HepG2 (cell line): Measurements from ENCODE around the gene PEPD.

Experiments used
- CCDC6 ChIP-seq: sonication (generic); formaldehyde crosslinking; IDR thresholded peaks from 2 replicates; pipeline ENCODE4 v1.8.1; 2022; ENCODE audit warnings: mild to moderate bottlenecking, missing genetic modification reagents, moderate library complexity
- CTCF ChIP-seq: sonication (generic); formaldehyde crosslinking; IDR thresholded peaks from 2 replicates; pipeline ENCODE4 v1.5.0; 2020; ENCODE audit warnings: mild to moderate bottlenecking, missing genetic modification reagents, moderate library complexity
- DZIP1 ChIP-seq: sonication (generic); formaldehyde crosslinking; IDR thresholded peaks from 2 replicates; pipeline ENCODE4 v1.5.0; 2020; ENCODE audit warnings: mild to moderate bottlenecking, missing genetic modification reagents
- FIP1L1 ChIP-seq: fragments of 200-400 bp; formaldehyde crosslinking; IDR thresholded peaks from 2 replicates; pipeline ENCODE4 v1.6.1; 2018; ENCODE audit warnings: low read depth, mild to moderate bottlenecking, low read length, moderate library complexity, borderline replicate concordance; ENCODE audit not compliant: insufficient read depth
- POLR2A ChIP-seq, 2 experiments: IDR thresholded peaks; 2 replicates each; pipeline ENCODE4 v1.6.1; 2011; ENCODE audit warnings: low read depth in 2 of 2, low read length in 2 of 2, mild to moderate bottlenecking in 1 of 2, moderate library complexity in 1 of 2; ENCODE audit not compliant: insufficient read depth in 1 of 2
- POLR2AphosphoS2 ChIP-seq: IDR thresholded peaks from 2 replicates; pipeline ENCODE4 v1.6.1; 2011; ENCODE audit warnings: low read depth, low read length, improper control_type of control experiment
- PPARG ChIP-seq: conservative IDR thresholded peaks from 2 replicates; pipeline ENCODE4 v1.6.1; 2016; ENCODE audit warnings: missing biosample characterization, missing genetic modification reagents
- STAT5B ChIP-seq: sonication (generic); formaldehyde crosslinking; IDR thresholded peaks from 2 replicates; pipeline ENCODE4 v1.4.0; 2020; ENCODE audit warnings: missing genetic modification reagents
- TAF1 ChIP-seq: sonication (generic); formaldehyde crosslinking; IDR thresholded peaks from 2 replicates; pipeline ENCODE4 v1.4.0; 2020; ENCODE audit warnings: missing genetic modification reagents
- ZBTB33 ChIP-seq: sonication (generic); formaldehyde crosslinking; IDR thresholded peaks from 2 replicates; pipeline ENCODE4 v1.4.0; 2020; ENCODE audit warnings: missing genetic modification reagents
- ZBTB44 ChIP-seq: sonication (generic); formaldehyde crosslinking; IDR thresholded peaks from 2 replicates; pipeline ENCODE4 v1.4.0; 2020; ENCODE audit warnings: missing genetic modification reagents
- ZNF205 ChIP-seq: IDR thresholded peaks from 2 replicates; pipeline ENCODE4 v1.6.1; 2018; ENCODE audit warnings: missing biosample characterization, missing genetic modification reagents

GRCh38 chr19:33513424-33513823 lies 8.2 kb downstream of the PEPD start:
- TF ChIP-seq FIP1L1 = no peak
- TF ChIP-seq CTCF (CRISPR knock-in tag) = no peak
- no peak for TF ChIP-seq ZBTB33 (CRISPR knock-in tag)
- TF ChIP-seq ZNF205 (CRISPR knock-in tag) = no peak
- TF ChIP-seq PPARG (CRISPR knock-in tag) = no peak
- TF ChIP-seq STAT5B = no peak
- no peak for TF ChIP-seq TAF1 (CRISPR knock-in tag)
- no peak for TF ChIP-seq POLR2AphosphoS2
- TF ChIP-seq POLR2A (IDR thresholded peaks at IDR 0.05; ENCODE audit: insufficient read depth in 1 of 2, low read depth in 2 of 2, low read length in 2 of 2) = no peak
- no peak for TF ChIP-seq DZIP1 (CRISPR knock-in tag)
- no peak for TF ChIP-seq ZBTB44 (CRISPR knock-in tag)
- TF ChIP-seq CCDC6 (CRISPR knock-in tag) = no peak
